LNCaP clone FGC (cell line): ENCODE data around the gene LRRFIP1.

Source experiments
- DNase-seq: peaks from one replicate; pipeline ENCODE4 v3.0.0-alpha.2; 2011; ENCODE audit warnings: low read depth
- H3K4me3 ChIP-seq: 2 replicates; pipeline ENCODE4 v1.5.1; 2011; ENCODE audit warnings: mild to moderate bottlenecking, low read depth, low read length, control low read depth
- TF ChIP-seq, protein P1 (sequence below): IDR thresholded peaks from 2 replicates; pipeline ENCODE4 v1.5.1; 2012; ENCODE audit warnings: mild to moderate bottlenecking; ENCODE audit not compliant: control insufficient read depth, insufficient read depth; ENCODE audit errors: extremely low read depth

LRRFIP1 gene

DNA sequence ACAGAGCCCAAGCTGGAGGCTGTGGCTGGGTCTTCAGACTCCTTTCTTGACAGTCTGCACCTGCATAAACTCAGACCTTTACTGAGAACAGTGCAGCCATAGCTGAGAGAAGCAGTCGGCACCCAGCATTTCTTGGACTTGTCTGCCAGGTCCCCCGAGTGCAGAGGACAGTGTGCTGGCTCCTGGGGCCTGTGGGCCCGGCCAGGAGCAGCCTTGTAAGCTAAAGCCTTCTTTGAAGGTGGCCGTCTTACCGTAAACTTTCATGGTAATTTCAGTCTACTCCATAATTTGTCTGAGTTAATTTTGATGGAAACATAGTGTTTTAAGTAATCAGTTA lies 70.9 kb downstream of the LRRFIP1 start:
- no peak for DNase-seq
- TF ChIP-seq, protein P1, sequence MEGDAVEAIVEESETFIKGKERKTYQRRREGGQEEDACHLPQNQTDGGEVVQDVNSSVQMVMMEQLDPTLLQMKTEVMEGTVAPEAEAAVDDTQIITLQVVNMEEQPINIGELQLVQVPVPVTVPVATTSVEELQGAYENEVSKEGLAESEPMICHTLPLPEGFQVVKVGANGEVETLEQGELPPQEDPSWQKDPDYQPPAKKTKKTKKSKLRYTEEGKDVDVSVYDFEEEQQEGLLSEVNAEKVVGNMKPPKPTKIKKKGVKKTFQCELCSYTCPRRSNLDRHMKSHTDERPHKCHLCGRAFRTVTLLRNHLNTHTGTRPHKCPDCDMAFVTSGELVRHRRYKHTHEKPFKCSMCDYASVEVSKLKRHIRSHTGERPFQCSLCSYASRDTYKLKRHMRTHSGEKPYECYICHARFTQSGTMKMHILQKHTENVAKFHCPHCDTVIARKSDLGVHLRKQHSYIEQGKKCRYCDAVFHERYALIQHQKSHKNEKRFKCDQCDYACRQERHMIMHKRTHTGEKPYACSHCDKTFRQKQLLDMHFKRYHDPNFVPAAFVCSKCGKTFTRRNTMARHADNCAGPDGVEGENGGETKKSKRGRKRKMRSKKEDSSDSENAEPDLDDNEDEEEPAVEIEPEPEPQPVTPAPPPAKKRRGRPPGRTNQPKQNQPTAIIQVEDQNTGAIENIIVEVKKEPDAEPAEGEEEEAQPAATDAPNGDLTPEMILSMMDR = no peak
- H3K4me3 ChIP-seq = no peak overlapping the region

DNA sequence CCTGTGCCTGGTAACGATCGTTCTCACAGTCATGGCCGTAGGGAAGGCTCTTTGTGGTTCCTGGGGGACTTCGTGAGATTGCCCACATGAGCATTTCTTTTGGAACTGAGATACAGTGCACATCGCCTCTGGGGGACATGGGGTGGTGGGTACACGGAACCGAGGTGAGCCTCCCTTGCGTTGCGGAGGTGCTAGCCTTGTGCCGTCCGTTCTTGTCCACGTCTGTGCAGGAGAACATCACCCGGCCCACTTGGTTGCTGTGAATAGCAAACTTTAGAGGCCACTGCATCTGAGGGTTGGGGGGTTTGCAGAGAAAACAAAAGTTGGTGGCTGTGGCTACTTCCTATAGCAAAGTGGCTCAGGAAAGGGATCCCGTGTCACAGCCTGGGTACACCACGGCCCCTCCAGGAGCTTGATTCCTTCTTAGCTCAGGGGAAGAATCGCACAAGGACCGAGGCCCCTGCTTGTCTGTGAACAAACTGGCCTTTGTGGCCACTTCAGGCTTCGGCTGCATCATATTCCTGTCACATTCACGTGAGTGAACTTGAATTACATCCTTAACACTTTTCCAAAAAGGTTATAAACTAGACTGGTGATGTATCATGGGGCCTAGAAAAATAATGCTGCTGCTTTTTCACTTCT lies 72.6 kb downstream of the LRRFIP1 start:
- DNase-seq = no peak
- TF ChIP-seq, protein P1 = no peak
- H3K4me3 ChIP-seq = no peak overlapping the region

DNA sequence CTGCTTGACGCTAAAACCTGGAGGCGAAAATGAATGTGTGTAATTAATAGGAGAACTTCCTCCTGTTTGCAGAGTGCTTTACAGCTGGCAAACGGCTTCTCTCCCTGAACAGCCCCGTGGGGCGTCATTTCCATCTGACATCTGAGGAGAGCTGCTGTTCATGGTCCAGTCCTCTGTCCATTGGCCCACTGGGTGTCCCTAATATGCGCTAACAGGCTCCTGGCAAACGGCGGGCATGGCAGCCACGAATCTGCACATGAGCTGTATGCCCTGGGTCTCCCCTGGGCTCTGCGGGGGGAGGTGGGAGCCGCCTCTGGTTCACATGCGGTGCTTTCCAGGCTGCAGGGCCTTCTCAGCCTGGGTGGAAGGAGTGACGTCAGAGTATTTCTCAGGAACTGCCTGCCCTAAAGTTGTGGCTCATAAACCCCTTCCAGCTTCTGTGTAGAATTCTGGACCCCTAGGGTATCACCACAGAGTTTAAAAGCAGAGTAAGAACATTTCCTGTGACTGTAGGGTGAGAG lies 73.2 kb downstream of the LRRFIP1 start:
- TF ChIP-seq, protein P1 = no peak
- no peak for DNase-seq
- no peak overlapping the region for H3K4me3 ChIP-seq

DNA sequence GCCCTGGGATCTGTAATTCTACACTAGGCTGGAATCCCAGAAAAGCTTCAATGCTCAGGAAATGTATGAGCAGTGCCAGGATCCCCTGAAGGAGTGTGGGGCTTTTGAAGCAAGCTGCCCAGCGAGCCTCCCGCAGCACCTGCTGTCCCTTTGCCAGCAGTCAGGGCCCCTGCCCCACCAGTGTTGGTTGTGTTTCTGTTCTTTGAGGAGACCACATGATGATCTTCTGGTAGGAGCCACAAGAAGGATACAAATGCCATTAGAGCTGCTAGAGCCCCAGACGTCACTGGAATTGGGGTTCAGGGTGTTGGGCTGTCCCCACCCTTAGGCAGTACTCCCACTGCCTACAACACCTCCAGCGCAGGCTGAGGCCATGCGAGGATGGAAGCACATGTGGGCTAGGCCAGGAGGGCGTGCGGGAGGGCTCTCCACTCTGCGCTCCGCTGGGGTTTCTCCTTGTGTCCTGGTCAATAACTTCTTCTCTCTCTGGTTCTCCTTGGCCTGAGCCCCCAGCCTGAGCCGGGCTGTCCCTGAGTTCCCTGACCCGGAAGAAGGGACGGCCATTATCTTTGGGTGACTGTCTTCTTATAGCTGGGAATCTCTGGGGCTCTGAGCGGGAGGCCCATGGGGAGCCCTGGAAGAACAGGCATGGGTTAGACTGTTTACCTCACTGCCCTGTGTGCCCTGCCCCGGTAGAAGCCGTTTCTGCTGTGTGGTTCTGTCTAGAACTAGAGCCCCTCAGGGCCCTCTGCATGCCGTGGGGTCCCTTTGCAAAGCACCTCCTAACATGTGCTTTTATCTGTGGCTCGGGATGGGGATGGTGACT lies 73.9 kb downstream of the LRRFIP1 start:
- no peak for DNase-seq
- TF ChIP-seq, protein P1 = no peak
- no peak overlapping the region for H3K4me3 ChIP-seq

DNA sequence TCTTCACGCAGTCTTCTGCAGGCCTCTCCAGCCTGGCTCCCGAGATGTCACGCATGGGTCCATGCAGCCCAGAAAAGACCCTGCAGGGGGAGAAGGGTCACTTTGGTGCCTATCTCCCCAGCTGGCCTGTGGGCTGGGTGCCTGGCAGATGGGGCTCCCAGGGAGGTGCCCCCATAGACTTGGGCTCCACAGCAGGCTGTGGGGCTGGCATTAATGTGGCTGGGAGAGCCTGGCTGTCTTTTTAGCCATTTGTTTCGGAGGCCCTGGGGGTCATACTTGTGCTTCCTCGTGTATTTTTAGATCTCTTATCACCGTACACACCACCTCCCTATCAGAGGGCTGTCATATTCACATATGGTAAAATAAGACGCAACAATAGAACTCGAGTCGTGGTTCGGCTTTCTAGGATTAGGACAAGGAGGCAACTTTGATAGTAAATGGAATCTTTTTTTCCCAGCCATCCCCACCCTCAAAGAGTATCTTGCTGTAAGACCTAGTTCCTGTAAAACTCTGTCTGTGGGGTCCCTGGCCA lies 74.5 kb downstream of the LRRFIP1 start:
- no peak for DNase-seq
- TF ChIP-seq, protein P1 = no peak
- H3K4me3 ChIP-seq = no peak overlapping the region

DNA sequence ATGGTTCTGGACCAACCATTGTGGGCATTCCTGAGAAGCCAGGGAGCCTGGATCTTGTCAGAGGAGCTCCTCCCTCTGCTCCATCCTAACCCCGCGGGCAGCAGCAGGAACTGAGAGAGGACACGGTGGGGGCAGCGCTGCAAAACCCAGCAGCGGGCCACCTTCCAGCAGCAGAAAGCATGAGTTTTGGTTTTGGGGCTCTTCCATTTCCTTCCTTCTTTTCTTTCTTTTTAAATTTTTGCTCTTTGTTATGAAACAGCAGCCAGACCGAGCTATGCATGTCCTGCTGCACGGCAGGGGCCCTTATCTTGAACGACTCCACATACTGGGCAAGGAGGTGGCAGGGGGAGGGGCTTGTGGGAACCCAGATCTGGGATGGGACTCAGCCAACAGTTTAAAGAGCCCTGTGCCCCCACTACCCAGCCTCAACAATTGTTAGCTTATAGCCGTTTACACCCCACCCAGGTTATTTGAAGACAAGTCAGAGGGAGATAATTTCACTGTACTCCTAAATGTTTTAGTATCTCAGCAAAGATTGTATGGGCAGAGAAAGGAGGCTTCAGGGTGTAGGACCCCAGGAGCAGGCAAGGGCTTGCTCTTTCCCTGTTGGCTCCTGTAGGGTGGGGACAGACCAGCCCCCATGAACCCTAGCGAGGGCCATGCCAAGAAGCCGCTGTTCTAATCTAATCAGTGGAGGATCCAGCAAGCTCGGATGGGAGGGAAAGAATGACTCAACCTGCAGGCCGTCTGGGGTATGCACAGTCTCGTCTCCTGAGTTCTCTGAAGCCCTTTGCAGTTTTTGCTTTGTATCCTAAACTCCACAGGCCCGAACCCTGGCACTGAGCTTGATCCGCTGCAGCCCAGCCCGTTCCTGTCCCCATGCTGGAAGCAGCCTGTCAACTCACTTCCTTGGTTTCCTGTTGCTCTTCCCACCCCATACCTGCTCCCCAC lies 75.3 kb downstream of the LRRFIP1 start:
- DNase-seq = no peak
- H3K4me3 ChIP-seq = no peak overlapping the region
- TF ChIP-seq, protein P1 = no peak
